DOHH2 (cell line): ENCODE results near the gene TCF19.

Experiments
- H3F3A ChIP-seq: fragments of 200-600 bp; sonication (generic), shearing (Covaris generic); 2 replicates; pipeline ENCODE4 v1.6.0; 2016; ENCODE audit warnings: antibody characterized with exemption, mild to moderate bottlenecking; ENCODE audit not compliant: control insufficient read depth, insufficient read depth
- H3K27ac ChIP-seq: fragments of 200-600 bp; sonication (generic); 2 replicates; pipeline ENCODE4 v1.5.1; 2014; ENCODE audit warnings: low read depth, mild to moderate bottlenecking, low read length, moderate library complexity
- H3K27me3 ChIP-seq: fragments of 200-600 bp; sonication (generic); 2 replicates; pipeline ENCODE4 v1.6.1; 2014; ENCODE audit warnings: mild to moderate bottlenecking, low read length, mixed read lengths; ENCODE audit not compliant: control insufficient read depth
- H3K36me3 ChIP-seq: fragments of 200-600 bp; sonication (generic); 2 replicates; pipeline ENCODE4 v1.6.1; 2014; ENCODE audit warnings: mild to moderate bottlenecking, low read length, moderate library complexity, mixed read lengths; ENCODE audit not compliant: control insufficient read depth
- H3K4me1 ChIP-seq: fragments of 200-600 bp; sonication (generic); 2 replicates; pipeline ENCODE4 v1.6.1; 2014; ENCODE audit warnings: mild to moderate bottlenecking, low read length, mixed read lengths; ENCODE audit not compliant: control insufficient read depth
- H3K4me2 ChIP-seq: fragments of 200-600 bp; sonication (generic); 2 replicates; pipeline ENCODE4 v1.6.0; 2014; ENCODE audit warnings: mild to moderate bottlenecking, low read length, moderate library complexity
- H3K4me3 ChIP-seq: fragments of 200-600 bp; sonication (generic); 2 replicates; pipeline ENCODE4 v1.5.1; 2014; ENCODE audit warnings: mild to moderate bottlenecking, low read length, mixed read lengths
- H3K79me2 ChIP-seq: fragments of 200-600 bp; sonication (generic); 2 replicates; pipeline ENCODE4 v1.6.1; 2014; ENCODE audit warnings: mild to moderate bottlenecking, low read length, mixed read lengths; ENCODE audit not compliant: control insufficient read depth
- H3K9me2 ChIP-seq: fragments of 200-600 bp; sonication (generic); replicated peaks from 2 replicates; pipeline ENCODE4 v1.6.1; 2014; ENCODE audit warnings: mild to moderate bottlenecking, low read length, mixed read lengths; ENCODE audit not compliant: control insufficient read depth
- H3K9me3 ChIP-seq: fragments of 200-600 bp; sonication (generic); 2 replicates; pipeline ENCODE4 v1.6.1; 2014; ENCODE audit warnings: antibody characterized with exemption, low read length, mixed read lengths; ENCODE audit not compliant: control insufficient read depth, insufficient read depth
- H4K20me1 ChIP-seq: fragments of 200-600 bp; sonication (generic); 2 replicates; pipeline ENCODE4 v1.6.0; 2014; ENCODE audit warnings: low read depth, mild to moderate bottlenecking, antibody characterized with exemption, low read length, moderate library complexity; ENCODE audit not compliant: control insufficient read depth, insufficient read depth
- EZH2phosphoT487 ChIP-seq: fragments of 200-600 bp; sonication (generic); IDR thresholded peaks from 2 replicates; pipeline ENCODE4 v1.6.1; 2017; ENCODE audit warnings: borderline replicate concordance, mild to moderate bottlenecking, antibody characterized with exemption, low read length, moderate library complexity, mixed read lengths
- TF ChIP-seq, protein P1 (sequence below): fragments of 200-600 bp; sonication (generic); IDR thresholded peaks from one replicate; pipeline ENCODE4 v1.5.1; 2014; ENCODE audit warnings: antibody characterized with exemption, mild to moderate bottlenecking, low read depth, low read length; ENCODE audit not compliant: poor library complexity, severe bottlenecking

The TCF19 gene

DNA sequence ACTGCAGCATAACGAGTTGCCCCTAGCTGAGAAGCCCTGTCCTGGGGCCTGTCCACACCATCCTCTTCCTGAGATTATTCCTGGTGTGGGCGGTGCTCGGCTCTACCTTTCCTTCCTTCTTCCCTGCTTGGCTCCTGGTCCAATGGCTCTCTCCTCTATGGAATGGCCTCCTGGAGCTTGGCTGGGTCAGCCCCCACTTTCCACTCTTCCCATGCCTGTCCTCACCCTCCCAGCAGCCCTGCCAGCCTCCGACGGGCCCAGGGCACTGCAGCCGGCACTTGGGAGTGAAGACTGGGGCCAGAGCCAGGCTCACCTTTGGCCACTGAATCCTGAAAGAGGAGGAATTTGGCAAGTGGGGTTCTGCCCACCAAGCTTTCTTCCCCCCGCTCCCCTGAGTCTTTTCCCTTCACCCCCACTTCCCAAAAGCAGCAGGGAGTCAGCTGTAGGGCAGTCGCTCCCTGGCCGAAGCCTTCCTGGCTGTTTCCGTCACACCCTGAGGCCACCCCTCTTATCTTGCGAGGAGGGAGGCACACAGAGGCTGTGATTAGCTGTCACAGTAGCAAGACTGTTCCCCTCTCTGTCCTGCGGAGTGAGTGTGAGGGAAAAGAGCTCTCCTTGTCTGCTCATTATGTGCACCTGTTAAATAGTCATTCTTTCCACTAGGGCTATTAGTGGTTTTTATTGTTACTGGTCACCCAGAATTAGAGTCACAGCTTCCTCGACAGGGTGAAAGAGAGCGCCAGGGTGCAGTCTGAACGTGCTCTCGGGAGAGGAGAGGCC is 31.8 kb upstream of the TCF19 start:
- Histone ChIP-seq H3K79me2 (no peaks in the 10 kb centered on the region), H3K27ac (no peak overlapping the region), H3K9me2 (no peaks in the 10 kb centered on the region), H3K9me3 (no peaks in the 10 kb centered on the region), H3K36me3 (no peaks in the 10 kb centered on the region), H4K20me1 (no peaks in the 10 kb centered on the region), H3K27me3 (peaks cover 13% of the 10 kb centered on the region), H3F3A (no peaks in the 10 kb centered on the region), H3K4me3 (no peak overlapping the region), H3K4me2 (no peak overlapping the region), H3K4me1 (no peaks in the 10 kb centered on the region)
- TF ChIP-seq EZH2phosphoT487, result no peak

DNA sequence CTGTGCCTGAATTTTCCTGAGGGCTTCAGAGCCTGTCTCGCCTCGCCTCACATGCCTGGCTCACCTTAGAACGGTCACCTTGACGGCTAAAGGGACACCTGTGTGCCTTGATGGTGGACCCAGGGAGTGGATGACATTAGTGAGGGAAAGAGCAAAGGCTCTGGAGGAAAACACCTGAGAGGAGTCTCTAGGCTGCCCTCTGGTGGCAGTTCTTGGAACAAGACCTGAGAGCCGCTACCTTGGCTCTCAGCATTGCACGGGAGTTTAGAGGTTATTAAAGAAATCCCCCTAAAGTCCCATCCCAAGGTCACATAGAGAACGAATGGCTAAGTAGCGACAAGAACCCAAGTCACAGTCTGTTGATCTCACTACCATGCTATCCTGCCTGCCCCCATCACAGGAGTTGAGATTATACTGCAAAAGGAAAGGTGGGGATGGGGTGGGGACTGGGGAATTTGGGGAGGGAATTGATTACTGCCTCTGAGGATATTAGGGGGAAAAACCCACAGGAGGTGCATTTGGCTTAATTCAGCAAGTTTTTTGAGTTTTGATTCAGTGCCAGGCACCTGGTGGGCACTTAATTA is 30.2 kb upstream of the TCF19 start:
- Histone ChIP-seq H3K9me3 (no peaks in the 10 kb centered on the region), H3F3A (no peaks in the 10 kb centered on the region), H3K4me3 (no peak overlapping the region), H3K79me2 (no peaks in the 10 kb centered on the region), H3K27me3 (peaks cover 13% of the 10 kb centered on the region), H3K4me2 (no peak overlapping the region), H4K20me1 (no peaks in the 10 kb centered on the region), H3K4me1 (no peaks in the 10 kb centered on the region), H3K27ac (no peak overlapping the region), H3K9me2 (no peaks in the 10 kb centered on the region), H3K36me3 (no peaks in the 10 kb centered on the region)
- TF ChIP-seq, protein P1, sequence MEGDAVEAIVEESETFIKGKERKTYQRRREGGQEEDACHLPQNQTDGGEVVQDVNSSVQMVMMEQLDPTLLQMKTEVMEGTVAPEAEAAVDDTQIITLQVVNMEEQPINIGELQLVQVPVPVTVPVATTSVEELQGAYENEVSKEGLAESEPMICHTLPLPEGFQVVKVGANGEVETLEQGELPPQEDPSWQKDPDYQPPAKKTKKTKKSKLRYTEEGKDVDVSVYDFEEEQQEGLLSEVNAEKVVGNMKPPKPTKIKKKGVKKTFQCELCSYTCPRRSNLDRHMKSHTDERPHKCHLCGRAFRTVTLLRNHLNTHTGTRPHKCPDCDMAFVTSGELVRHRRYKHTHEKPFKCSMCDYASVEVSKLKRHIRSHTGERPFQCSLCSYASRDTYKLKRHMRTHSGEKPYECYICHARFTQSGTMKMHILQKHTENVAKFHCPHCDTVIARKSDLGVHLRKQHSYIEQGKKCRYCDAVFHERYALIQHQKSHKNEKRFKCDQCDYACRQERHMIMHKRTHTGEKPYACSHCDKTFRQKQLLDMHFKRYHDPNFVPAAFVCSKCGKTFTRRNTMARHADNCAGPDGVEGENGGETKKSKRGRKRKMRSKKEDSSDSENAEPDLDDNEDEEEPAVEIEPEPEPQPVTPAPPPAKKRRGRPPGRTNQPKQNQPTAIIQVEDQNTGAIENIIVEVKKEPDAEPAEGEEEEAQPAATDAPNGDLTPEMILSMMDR, result peak; percentile 77
- TF ChIP-seq EZH2phosphoT487, result no peak

DNA sequence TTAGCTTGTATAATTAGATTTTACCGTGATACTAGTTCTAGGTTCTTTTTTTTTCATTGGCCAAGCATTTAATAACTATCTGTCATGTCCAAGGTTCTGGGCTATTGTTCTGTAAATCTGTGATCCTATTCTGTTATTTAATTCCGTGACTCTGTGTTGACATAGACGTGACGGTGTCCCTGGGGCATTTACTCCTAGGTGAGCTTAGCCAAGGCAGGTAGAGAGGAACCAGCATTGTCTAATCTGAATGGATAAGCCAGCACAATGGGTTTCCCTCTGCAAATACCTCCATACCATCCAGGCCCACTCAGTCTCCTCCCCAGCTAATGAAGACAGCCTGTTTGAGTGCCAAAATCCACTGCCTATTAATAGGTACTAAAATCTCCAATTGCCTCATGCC is 29.3 kb upstream of the TCF19 start:
- H3K4me1 ChIP-seq, result no peaks in the 10 kb centered on the region
- H4K20me1 ChIP-seq, result no peaks in the 10 kb centered on the region
- peaks cover 13% of the 10 kb centered on the region for H3K27me3 ChIP-seq
- no peak overlapping the region for H3K4me3 ChIP-seq
- H3F3A ChIP-seq, result no peaks in the 10 kb centered on the region
- no peaks in the 10 kb centered on the region for H3K79me2 ChIP-seq
- no peaks in the 10 kb centered on the region for H3K36me3 ChIP-seq
- TF ChIP-seq, protein P1, result no peak
- TF ChIP-seq EZH2phosphoT487, result no peak
- H3K9me2 ChIP-seq, result no peaks in the 10 kb centered on the region
- no peak overlapping the region for H3K27ac ChIP-seq
- H3K9me3 ChIP-seq, result no peaks in the 10 kb centered on the region
- H3K4me2 ChIP-seq, result no peak overlapping the region

DNA sequence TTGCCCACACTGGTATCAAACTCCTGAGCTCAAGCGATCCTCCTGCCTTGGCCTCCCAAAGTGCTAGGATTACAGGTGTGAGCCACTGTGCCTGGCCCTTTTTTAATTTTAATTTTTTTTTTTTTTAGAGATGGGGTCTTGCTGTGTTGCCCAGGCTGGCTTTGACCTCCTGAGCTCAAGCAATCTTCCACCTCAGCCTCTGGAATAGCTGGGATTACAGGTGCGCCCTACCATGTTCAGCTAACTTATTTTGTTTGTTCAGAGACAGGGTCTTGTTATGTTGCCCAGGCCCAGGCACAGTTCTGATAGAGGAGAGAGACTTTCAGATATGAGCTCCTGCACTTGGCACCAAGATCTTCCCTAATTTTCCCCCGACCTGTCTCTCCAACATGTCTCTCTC is 27.6 kb upstream of the TCF19 start:
- no peaks in the 10 kb centered on the region for H3K9me3 ChIP-seq
- no peak overlapping the region for H3K4me2 ChIP-seq
- H3K9me2 ChIP-seq, result no peaks in the 10 kb centered on the region
- no peak overlapping the region for H3K4me3 ChIP-seq
- no peaks in the 10 kb centered on the region for H3K79me2 ChIP-seq
- no peak for TF ChIP-seq EZH2phosphoT487
- TF ChIP-seq, protein P1, result no peak
- no peaks in the 10 kb centered on the region for H3K4me1 ChIP-seq
- no peak overlapping the region for H3K27ac ChIP-seq
- H3K27me3 ChIP-seq, result peaks cover 13% of the 10 kb centered on the region
- H3K36me3 ChIP-seq, result no peaks in the 10 kb centered on the region
- H4K20me1 ChIP-seq, result no peaks in the 10 kb centered on the region
- no peaks in the 10 kb centered on the region for H3F3A ChIP-seq
